ENCODE results near the gene TMEM207.
A peak's percentile ranks its signal among the peaks of the same experiment; 100 is the strongest.

TMEM207 gene

GRCh38 chr3:190443257-190443656 lies 6.4 kb downstream of the TMEM207 start:
- no peak for DNase-seq

- DNase-seq, result no peak
Observed at GRCh38 chr3:190442240-190442639, 7.5 kb downstream of the TMEM207 start.

DNA sequence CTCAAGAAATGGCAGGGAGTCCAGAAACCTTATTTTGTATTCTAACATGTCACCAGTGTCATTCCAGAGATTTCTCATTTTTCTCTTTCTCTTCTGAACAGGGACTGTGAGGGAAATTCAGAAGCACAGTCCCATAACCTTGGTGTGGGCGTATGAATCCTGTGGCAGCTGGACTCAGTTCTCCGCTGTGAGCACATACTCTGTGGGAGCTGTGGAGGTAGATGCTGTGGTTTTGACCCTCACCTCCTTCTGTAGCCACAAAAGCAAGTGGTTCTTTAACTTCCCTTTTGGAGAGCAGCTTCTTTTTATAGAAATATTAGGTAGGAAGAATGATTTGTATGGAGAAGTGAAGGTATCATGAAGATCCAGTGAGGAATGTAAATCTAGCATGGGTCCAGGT lies 13.4 kb downstream of the TMEM207 start:
- DNase-seq, result no peak

GRCh38 chr3:190435618-190436017 lies 14.1 kb downstream of the TMEM207 start:
- DNase-seq, result no peak

- no peak for DNase-seq
Observed at GRCh38 chr3:190433626-190434025, 16.1 kb downstream of the TMEM207 start.

DNA sequence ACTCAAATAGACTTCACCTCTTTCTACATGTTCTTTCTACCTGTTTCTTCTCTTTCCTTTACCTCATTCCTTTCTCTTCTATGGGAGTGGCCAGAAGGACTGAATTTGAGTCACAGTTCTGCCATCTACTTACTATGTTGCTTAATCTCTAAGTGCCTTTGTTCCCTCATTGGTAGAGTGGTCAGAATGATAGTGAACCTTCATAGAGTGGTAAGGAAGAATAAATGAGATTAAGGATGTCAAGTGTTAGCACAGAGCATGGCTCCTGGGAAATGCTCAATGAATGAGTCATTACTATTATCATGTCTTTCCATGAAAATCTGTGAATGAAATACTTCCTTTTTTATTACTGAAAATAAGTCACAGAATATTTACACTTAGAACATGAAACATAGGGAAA lies 17.5 kb downstream of the TMEM207 start:
- DNase-seq, result no peak

DNA sequence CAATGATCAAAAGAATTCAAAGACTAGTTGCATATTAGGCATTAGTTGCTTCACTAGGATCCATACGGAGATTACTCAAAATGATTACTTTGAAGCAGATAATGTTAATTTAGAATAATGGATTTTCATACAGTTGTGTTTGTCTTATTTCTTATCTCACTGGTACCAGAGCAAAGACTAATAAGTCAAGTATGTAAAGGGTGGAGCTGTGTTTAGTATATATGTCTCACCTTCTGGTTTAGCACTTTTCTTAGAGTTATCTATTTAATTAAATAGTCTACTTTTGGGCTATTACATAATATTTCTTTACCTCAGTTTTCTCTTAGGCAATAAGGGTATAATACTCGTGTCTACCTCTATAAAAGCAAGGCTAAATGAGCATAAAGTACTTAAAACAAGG lies 18.8 kb downstream of the TMEM207 start:
- DNase-seq, result no peak

GRCh38 chr3:190429681-190430080 lies 20.0 kb downstream of the TMEM207 start:
- no peak for DNase-seq

DNA sequence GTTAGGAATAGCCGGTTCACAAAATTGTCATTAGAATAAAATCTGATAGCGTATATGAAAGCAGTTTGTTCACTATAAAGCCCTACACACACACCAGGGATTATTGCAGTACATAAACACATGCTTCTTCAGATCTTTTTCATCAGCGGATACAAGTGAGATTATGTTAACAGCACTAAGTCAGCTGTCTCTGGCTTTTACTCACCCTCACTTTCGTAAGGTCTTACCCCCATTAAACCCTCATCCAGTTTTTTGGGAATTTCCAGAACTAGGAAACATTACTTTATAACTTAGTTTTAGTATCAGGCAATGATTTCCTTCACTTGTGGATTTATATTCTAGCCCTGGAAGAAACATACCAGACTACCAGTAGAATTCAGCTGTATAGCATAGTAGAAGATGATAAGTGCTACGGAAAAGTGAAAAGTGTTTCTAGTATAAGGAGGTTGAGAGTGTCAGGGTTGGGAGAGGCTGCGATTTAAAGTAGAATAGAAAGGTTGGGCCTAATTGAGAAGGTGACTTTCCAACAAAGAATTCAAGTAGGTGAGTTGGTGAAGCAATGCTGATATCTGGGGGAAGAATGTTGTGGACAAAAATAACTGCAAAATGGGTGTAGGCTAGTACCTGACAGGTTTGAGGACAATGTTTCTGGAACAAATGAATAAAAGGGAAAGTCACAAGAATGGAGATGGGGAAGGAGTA lies 22.7 kb downstream of the TMEM207 start:
- no peak for DNase-seq

DNA sequence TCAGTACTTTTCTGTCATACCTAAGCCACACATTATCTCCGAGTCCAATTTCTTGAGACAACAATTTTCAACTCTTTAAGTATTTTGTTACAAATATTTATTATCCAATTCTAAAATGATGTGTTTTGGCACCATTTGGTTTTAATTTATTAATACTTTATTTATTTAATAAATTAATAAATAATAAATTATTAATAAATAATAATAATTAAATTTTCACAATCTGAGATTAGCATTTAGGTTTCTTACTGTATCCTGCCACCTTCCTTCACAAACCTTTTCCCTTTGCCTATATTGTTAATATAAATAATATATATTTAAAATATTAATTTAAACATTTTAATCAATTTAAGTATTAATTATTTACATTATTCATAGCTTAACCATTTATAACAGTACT lies 23.9 kb downstream of the TMEM207 start:
- DNase-seq, result no peak

- DNase-seq, result peak in 2 of 6 experiments; percentile 15 to 22
Observed at GRCh38 chr3:190424478-190425439, 24.9 kb downstream of the TMEM207 start.

DNA sequence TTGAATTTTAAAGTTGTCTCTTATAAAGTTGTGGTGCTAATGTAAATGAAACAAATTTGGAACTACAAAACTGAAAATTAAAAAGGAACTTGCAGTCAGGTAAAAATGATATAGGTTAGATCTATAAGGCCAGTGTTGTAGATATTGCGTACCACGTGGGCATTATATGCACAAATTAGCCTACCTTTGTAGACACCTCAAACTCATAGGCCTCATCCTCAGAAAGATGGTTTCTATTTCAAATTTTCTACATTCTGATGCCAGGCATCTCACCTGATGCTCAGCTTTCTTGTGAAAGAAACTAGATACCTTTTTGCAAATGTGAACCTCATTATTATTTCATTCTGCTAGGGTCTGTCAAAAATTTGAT lies 25.6 kb downstream of the TMEM207 start:
- no peak for DNase-seq

GRCh38 chr3:190414297-190414696 lies 35.4 kb downstream of the TMEM207 start:
- no peak for DNase-seq

DNA sequence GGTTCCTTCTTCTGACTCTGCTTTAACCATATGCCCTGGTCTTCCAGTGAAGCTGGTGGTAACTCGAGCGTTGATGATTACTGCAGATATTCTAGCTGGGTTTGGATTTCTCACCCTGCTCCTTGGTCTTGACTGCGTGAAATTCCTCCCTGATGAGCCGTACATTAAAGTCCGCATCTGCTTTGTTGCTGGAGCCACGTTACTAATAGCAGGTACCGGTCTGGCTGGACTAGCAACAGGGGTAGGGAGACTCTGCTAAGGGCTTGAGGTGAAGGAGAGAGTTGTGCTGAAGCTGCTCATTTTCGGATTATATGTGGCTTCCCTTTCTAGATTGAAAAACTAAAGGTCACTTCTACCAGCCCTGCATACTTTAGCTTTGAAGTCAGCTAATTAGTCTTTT lies 45.0 kb downstream of the TMEM207 start:
- no peak for DNase-seq

DNA sequence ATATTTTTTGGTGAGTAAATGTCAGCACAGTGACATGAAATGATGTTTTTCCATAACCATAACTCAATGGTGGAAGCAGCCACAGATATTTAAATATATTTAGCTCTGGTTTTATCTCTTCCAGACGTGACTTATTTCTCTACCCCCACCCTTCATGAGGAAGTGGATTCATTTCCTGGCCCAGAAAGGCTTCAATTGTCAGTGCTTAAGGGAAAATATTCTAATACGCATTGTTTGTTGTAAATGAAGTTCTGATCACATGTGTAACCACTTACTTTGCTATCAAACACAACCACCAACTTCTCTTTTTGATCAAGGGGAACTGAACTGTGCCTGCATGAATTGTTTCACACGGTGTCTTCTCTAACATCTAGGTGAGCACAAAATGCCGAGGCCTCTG lies 47.7 kb downstream of the TMEM207 start:
- DNase-seq, result no peak

DNA sequence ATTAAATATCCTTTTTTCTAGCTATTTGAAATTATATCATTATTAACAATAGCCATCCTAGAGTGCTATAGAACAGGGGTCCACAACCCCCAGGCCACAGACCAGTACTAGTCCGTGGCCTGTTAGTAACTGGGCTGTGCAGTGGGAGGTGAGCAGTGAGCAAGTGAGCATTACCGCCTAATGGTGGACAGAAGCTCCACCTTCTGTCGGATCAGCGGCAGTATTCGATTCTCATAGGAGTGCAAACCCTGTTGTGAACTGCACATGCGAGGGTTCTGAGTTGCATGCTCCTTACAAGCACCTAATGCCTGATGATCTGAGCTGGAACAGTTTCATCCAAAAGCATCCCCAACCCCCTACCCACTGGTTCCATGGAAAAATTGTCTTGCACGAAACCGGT lies 50.0 kb downstream of the TMEM207 start:
- no peak for DNase-seq

GRCh38 chr3:190397889-190398288 lies 51.8 kb downstream of the TMEM207 start:
- no peak for DNase-seq

- DNase-seq, result no peak
Observed at GRCh38 chr3:190396001-190396400, 53.7 kb downstream of the TMEM207 start.

DNA sequence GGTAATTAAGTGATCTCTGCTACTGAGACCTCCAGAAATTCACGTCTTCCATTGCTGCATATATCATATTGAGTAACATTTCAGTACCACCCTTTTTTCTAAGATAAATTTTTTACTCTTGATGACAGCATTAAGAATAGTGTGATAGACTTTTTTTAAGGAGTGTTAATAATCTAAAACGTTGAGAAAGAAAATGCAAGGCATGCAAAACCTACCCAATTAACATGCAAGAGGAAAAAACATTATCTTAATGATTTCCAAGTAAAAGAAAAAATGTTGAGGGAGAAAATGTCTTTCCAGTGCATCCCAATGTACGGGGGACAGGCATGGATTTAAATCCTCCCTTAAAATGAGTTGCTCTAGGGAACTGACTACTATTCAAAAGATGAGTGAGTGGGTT lies 61.0 kb downstream of the TMEM207 start:
- DNase-seq, result no peak

DNA sequence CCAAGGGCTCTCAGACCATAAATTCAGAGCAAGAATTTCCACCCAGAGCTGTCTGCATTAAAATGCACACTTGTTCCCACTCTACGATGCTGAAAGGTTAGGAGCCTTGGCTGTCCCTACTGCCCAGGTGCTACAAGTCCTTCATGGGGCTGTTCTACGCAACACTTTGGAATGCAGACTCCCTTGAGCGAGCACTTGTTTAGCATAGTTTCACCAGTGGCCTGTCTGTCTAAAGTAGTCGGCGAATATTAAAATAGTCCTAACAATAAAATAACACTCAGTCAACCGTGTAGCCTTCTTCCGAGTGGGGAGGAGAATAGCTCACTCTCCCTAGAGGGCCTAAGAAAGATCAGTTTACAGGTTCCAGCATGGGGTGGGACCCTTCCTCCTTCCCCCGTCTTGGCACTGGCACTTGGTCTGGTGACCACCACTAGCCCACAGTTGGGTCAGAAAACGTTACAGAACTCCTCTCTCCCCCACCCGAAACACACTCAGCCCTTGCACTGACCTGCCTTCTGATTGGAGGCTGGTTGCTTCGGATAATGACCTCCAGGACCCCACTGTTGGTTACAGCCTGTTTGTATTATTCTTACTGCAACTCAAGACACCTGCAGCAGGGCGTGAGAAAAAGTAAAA lies 62.0 kb downstream of the TMEM207 start, which contains the start of gene CLDN16:
CLDN16 (plus strand) TSS at position 586 of the 636 bp plus-strand sequence. CDS start 167 bp downstream, outside the sequence.
- no peak for DNase-seq

- no peak for DNase-seq
Observed at GRCh38 chr3:190385731-190386688, 63.7 kb downstream of the TMEM207 start.

DNA sequence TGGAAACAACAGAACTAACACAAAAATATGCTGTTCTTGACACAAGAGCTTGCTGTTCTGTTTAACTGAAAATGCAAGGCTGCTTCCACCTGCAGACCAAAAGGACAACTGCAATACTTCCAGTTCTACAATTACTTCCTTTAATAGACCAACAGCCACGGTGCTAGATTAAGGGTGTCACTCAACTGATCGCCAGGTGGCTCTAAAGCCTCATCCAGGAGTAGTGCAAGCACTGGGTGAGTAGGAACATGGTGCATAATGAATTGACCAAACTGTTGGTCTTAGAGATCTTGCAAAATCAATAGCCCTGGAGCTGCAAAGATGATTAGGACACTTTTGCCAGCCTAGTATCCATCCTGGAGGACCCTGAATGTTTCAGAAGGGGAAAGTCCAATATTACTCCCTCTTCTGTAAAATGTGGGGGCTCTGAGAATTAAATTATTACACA lies 65.4 kb downstream of the TMEM207 start:
- no peak for DNase-seq

All from stimulated activated naive CD4-positive, alpha-beta T cell (primary cell).